ELF-1 (cell line): Measurements from ENCODE around the gene UBA3.

Experiments
- DNase-seq: peaks from one replicate; pipeline ENCODE4 v3.0.0-alpha.2; 2016; ENCODE audit warnings: low read depth, low spot score

Gene UBA3

GRCh38 chr3:69066121-69066520 is 14.0 kb downstream of the UBA3 start:
- DNase-seq = no peak

- DNase-seq = no peak
These were observed 14.7 kb downstream of the UBA3 start for GRCh38 chr3:69065318-69065964.

- DNase-seq = no peak
These were observed 16.5 kb downstream of the UBA3 start for GRCh38 chr3:69063636-69064035.

- DNase-seq = no peak
These were observed 20.5 kb downstream of the UBA3 start for GRCh38 chr3:69059688-69060087.

GRCh38 chr3:69058947-69059224 is 21.3 kb downstream of the UBA3 start:
- no peak for DNase-seq

GRCh38 chr3:69058180-69058946 is 21.8 kb downstream of the UBA3 start:
- DNase-seq = no peak

- DNase-seq = no peak
These were observed 27.7 kb downstream of the UBA3 start for GRCh38 chr3:69052472-69052898.

GRCh38 chr3:69051756-69052471 is 28.3 kb downstream of the UBA3 start, which contains the start of gene TMF1:
TSS of gene TMF1 (minus strand) at chr3:69052333. CDS start at chr3:69052086, 247 bp downstream.
- DNase-seq = peak; percentile 98

- no peak for DNase-seq
These were observed 31.2 kb downstream of the UBA3 start for GRCh38 chr3:69048990-69049389.

GRCh38 chr3:69044608-69045007 is 35.6 kb downstream of the UBA3 start:
- DNase-seq = no peak

- no peak for DNase-seq
These were observed 46.7 kb downstream of the UBA3 start for GRCh38 chr3:69033470-69033869.

GRCh38 chr3:69032737-69033136 is 47.4 kb downstream of the UBA3 start:
- no peak for DNase-seq

- DNase-seq = no peak
These were observed 48.0 kb downstream of the UBA3 start for GRCh38 chr3:69032142-69032541.

- no peak for DNase-seq
These were observed 48.5 kb downstream of the UBA3 start for GRCh38 chr3:69031635-69032034.

- no peak for DNase-seq
These were observed 59.3 kb downstream of the UBA3 start for GRCh38 chr3:69020857-69021256.

GRCh38 chr3:69020424-69020823 is 59.7 kb downstream of the UBA3 start:
- DNase-seq = no peak

- no peak for DNase-seq
These were observed 63.3 kb downstream of the UBA3 start for GRCh38 chr3:69016901-69017300.

- no peak for DNase-seq
These were observed 64.1 kb downstream of the UBA3 start for GRCh38 chr3:69016102-69016501.

GRCh38 chr3:69014022-69014580 is 66.1 kb downstream of the UBA3 start:
- no peak for DNase-seq

- DNase-seq = peak; percentile 90
These were observed 66.7 kb downstream of the UBA3 start, which contains the start of gene EOGT for GRCh38 chr3:69013253-69014021. TSS of gene EOGT (minus strand) at chr3:69013684. CDS start at chr3:69009846, 3,838 bp downstream.

GRCh38 chr3:69012800-69013252 is 67.3 kb downstream of the UBA3 start:
- peak; percentile 44 for DNase-seq
